Keratinocyte (primary cell): ENCODE results near the gene VASP. TPM values are rescaled to one million over a fixed set of nuclear protein-coding genes. Genes with fewer than 3 reads are reported as not detected.

Experiments used
- DNase-seq: peaks from one replicate; pipeline ENCODE4 v3.0.0-alpha.2; 2011; ENCODE audit warnings: low read depth, missing footprints, low spot score
- FAIRE-seq: peaks from 2 replicates; lab custom pipeline; 2011; peaks lifted over from hg19 to GRCh38; lab: Jason Lieb, UNC
- H2AFZ ChIP-seq: 2 replicates; pipeline ENCODE4 v1.6.0; 2012; ENCODE audit warnings: low read length, control low read depth, inconsistent platforms; ENCODE audit not compliant: control insufficient read depth
- H3K27ac ChIP-seq: 2 replicates; pipeline ENCODE4 v1.5.1; 2011; ENCODE audit warnings: low read length; ENCODE audit not compliant: control insufficient read depth, insufficient read depth
- H3K27me3 ChIP-seq: 3 replicates; pipeline ENCODE4 v1.6.0; 2011; ENCODE audit warnings: low read length; ENCODE audit not compliant: control insufficient read depth, insufficient read depth; ENCODE audit errors: extremely low read depth
- H3K36me3 ChIP-seq, 2 experiments: 2 replicates in 1 of 2; 3 replicates in 1 of 2; pipeline ENCODE4 v1.5.1; 2011; ENCODE audit warnings: low read length in 2 of 2, mild to moderate bottlenecking in 1 of 2; ENCODE audit not compliant: control insufficient read depth in 2 of 2, insufficient read depth in 2 of 2; ENCODE audit errors: extremely low read depth in 1 of 2
- H3K4me1 ChIP-seq: 3 replicates; pipeline ENCODE4 v1.5.1; 2011; ENCODE audit warnings: low read length; ENCODE audit not compliant: control insufficient read depth, insufficient read depth; ENCODE audit errors: extremely low read depth
- H3K4me2 ChIP-seq: 3 replicates; pipeline ENCODE4 v1.6.0; 2011; ENCODE audit warnings: low read depth, low read length; ENCODE audit not compliant: control insufficient read depth, insufficient read depth; ENCODE audit errors: extremely low read depth
- H3K4me3 ChIP-seq, 3 experiments: fragments of 200-600 bp in 1 of 3; sonication (generic) in 1 of 3; 2 replicates in 2 of 3; 3 replicates in 1 of 3; pipeline ENCODE4 v1.5.1; 2011 to 2016; ENCODE audit warnings: low read length in 3 of 3, mild to moderate bottlenecking in 3 of 3, control low read depth in 2 of 3, inconsistent platforms in 1 of 3, low read depth in 1 of 3, mixed read lengths in 1 of 3, mixed run types in 1 of 3, moderate library complexity in 1 of 3; ENCODE audit not compliant: control insufficient read depth in 2 of 3, insufficient read depth in 2 of 3; ENCODE audit errors: extremely low read depth in 1 of 3
- H3K79me2 ChIP-seq: 2 replicates; pipeline ENCODE4 v1.6.0; 2012; ENCODE audit warnings: low read length; ENCODE audit not compliant: control insufficient read depth, insufficient read depth
- H3K9ac ChIP-seq: 3 replicates; pipeline ENCODE4 v1.6.0; 2011; ENCODE audit warnings: low read length; ENCODE audit not compliant: control insufficient read depth, insufficient read depth; ENCODE audit errors: extremely low read depth
- H3K9me1 ChIP-seq: 3 replicates; pipeline ENCODE4 v1.6.0; 2011; ENCODE audit warnings: low read length; ENCODE audit not compliant: control insufficient read depth, insufficient read depth; ENCODE audit errors: extremely low read depth
- H3K9me3 ChIP-seq: 2 replicates; pipeline ENCODE4 v1.5.1; 2012; ENCODE audit warnings: low read depth, low read length; ENCODE audit not compliant: control insufficient read depth
- H4K20me1 ChIP-seq: 3 replicates; pipeline ENCODE4 v1.6.0; 2011; ENCODE audit warnings: low read length; ENCODE audit not compliant: control insufficient read depth, insufficient read depth; ENCODE audit errors: extremely low read depth
- EZH2 ChIP-seq: IDR thresholded peaks from one replicate; pipeline ENCODE4 v1.6.1; 2012; ENCODE audit warnings: inconsistent platforms, mild to moderate bottlenecking, low read length, moderate library complexity
- dilution Hi-C: fragments of 300-500 bp; cut with MboI; formaldehyde crosslinking; loops from one replicate; pipeline ENCODE4 v1.7.0; 2020; ENCODE audit warnings: low sequenced_read_pairs; ENCODE audit not compliant: extremely low pct_ligation_motif_present
- polyA plus RNA-seq, 5 experiments: library from polyadenylated mRNA; depleted of rRNA in 3 of 5; stranded (reverse) in 3 of 5; stranded (forward) in 1 of 5; unstranded in 1 of 5; fragments of >200 nt; gene quantifications; 1 replicate in 1 of 5; 2 replicates in 3 of 5; 3 replicates in 1 of 5; pipeline versions ENCODE4 v1.2.1 to v1.2.3, GENCODE V29; 2011 to 2012; ENCODE audit warnings: missing spikeins in 2 of 5, low read depth in 1 of 5, low replicate concordance in 1 of 5
- TF ChIP-seq, protein P1 (sequence below), 3 experiments: IDR thresholded peaks in 1 of 3; conservative IDR thresholded peaks in 1 of 3; optimal IDR thresholded peaks in 1 of 3; 2 replicates in 2 of 3; 3 replicates in 1 of 3; pipeline versions ENCODE3 to v1.5.1; 2011; ENCODE audit warnings: low read length in 3 of 3, mild to moderate bottlenecking in 3 of 3, moderate library complexity in 2 of 3, control low read depth in 1 of 3, inconsistent platforms in 1 of 3; ENCODE audit not compliant: insufficient read depth in 2 of 3; ENCODE audit errors: extremely low read depth in 1 of 3

VASP gene
- polyA plus RNA-seq, 1 donor (not counting 4 experiments of a cell fraction or from before 2014, with no cell fraction given): 99.0 TPM

GRCh38 chr19:45512881-45513483, 5.7 kb downstream of the VASP start:
- peaks cover 45% of the 10 kb centered on the region for H4K20me1 ChIP-seq
- H3K4me2 ChIP-seq: no peak overlapping the region

DNA sequence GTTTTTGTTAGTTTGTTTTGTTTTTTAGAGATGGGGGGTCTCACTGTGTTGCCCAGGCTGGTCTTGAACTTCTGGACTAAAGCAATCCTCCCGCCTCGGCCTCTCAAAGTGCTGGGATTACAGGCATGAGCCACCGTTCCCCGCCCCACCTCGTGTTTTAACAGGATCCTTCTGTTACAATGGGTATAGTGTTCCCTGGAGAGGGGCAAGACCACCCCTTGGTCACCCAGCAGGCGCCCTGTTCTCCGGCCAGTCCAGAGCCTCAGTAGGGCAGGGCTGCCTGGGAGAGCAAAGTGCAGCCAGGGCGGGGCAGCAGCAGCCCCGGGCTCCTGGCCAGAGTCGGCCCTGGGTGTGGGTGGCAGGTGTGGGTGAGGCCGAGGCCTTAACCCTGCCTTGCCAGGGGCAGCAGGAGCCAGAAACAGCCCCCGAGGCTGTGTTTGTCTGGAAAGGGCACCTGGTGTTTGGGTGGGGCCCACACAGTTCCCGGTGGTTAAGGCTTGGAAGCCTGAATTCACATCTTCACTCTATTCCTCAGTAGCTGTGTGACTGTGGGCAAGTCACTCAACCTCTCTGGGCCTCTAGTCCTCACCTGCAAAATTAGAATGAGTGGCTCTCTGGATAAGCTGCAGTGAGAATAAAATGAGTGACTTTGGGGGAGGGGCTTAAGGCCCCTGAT, 7.2 kb downstream of the VASP start:
- H3K4me3 ChIP-seq: no peak overlapping the region
- no peak overlapping the region for H2AFZ ChIP-seq
- peaks cover 8% of the 10 kb centered on the region for H3K9me1 ChIP-seq
- DNase-seq (no peak), FAIRE-seq (no peak)
- peak overlapping the region; percentile 9 for H3K4me2 ChIP-seq
- peaks cover 22 to 33% of the 10 kb centered on the region in 2 experiments for H3K36me3 ChIP-seq
- H4K20me1 ChIP-seq: peaks cover 44% of the 10 kb centered on the region
- no peaks in the 10 kb centered on the region for H3K27me3 ChIP-seq
- peak overlapping the region; percentile 25 for H3K27ac ChIP-seq
- peaks cover 34% of the 10 kb centered on the region for H3K4me1 ChIP-seq
- H3K9ac ChIP-seq: no peak overlapping the region
- H3K79me2 ChIP-seq: peaks cover 77% of the 10 kb centered on the region
- dilution Hi-C loops: no loop called here
- TF ChIP-seq, protein P1, sequence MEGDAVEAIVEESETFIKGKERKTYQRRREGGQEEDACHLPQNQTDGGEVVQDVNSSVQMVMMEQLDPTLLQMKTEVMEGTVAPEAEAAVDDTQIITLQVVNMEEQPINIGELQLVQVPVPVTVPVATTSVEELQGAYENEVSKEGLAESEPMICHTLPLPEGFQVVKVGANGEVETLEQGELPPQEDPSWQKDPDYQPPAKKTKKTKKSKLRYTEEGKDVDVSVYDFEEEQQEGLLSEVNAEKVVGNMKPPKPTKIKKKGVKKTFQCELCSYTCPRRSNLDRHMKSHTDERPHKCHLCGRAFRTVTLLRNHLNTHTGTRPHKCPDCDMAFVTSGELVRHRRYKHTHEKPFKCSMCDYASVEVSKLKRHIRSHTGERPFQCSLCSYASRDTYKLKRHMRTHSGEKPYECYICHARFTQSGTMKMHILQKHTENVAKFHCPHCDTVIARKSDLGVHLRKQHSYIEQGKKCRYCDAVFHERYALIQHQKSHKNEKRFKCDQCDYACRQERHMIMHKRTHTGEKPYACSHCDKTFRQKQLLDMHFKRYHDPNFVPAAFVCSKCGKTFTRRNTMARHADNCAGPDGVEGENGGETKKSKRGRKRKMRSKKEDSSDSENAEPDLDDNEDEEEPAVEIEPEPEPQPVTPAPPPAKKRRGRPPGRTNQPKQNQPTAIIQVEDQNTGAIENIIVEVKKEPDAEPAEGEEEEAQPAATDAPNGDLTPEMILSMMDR (optimal IDR thresholded peaks at IDR 0.05 in 1 of 3, IDR thresholded peaks at IDR 0.05 in 1 of 3, conservative IDR thresholded peaks at IDR 0.05 in 1 of 3; ENCODE audit: extremely low read depth in 1 of 3, insufficient read depth in 2 of 3, low read length in 3 of 3): no peak
- no peak for TF ChIP-seq EZH2
- no peaks in the 10 kb centered on the region for H3K9me3 ChIP-seq

More at GRCh38 chr19:45512881-45513483, 5.7 kb downstream of the VASP start:
- peaks cover 90% of the 10 kb centered on the region for H3K79me2 ChIP-seq
- no peak for DNase-seq
- no peaks in the 10 kb centered on the region for H3K9me3 ChIP-seq
- H3K9me1 ChIP-seq: peaks cover 8% of the 10 kb centered on the region
- dilution Hi-C loops: no loop called here
- peaks cover 18 to 38% of the 10 kb centered on the region in 2 experiments for H3K36me3 ChIP-seq
- no peak overlapping the region for H3K9ac ChIP-seq
- no peak overlapping the region for H3K27ac ChIP-seq
- no peak overlapping the region for H3K4me3 ChIP-seq
- FAIRE-seq: no peak
- no peaks in the 10 kb centered on the region for H3K27me3 ChIP-seq
- no peak overlapping the region for H2AFZ ChIP-seq
- no peak for TF ChIP-seq EZH2
- TF ChIP-seq, protein P1 (optimal IDR thresholded peaks at IDR 0.05 in 1 of 3, IDR thresholded peaks at IDR 0.05 in 1 of 3, conservative IDR thresholded peaks at IDR 0.05 in 1 of 3; ENCODE audit: extremely low read depth in 1 of 3, insufficient read depth in 2 of 3, low read length in 3 of 3): no peak
- peaks cover 38% of the 10 kb centered on the region for H3K4me1 ChIP-seq
